ELR (cell line): ENCODE results near the gene USF3.
A peak's percentile ranks its signal among the peaks of the same experiment; 100 is the strongest.

Source experiments
- DNase-seq: peaks from one replicate; pipeline ENCODE4 v3.0.0-alpha.2; 2015; ENCODE audit warnings: low read depth

The USF3 gene, protein sequence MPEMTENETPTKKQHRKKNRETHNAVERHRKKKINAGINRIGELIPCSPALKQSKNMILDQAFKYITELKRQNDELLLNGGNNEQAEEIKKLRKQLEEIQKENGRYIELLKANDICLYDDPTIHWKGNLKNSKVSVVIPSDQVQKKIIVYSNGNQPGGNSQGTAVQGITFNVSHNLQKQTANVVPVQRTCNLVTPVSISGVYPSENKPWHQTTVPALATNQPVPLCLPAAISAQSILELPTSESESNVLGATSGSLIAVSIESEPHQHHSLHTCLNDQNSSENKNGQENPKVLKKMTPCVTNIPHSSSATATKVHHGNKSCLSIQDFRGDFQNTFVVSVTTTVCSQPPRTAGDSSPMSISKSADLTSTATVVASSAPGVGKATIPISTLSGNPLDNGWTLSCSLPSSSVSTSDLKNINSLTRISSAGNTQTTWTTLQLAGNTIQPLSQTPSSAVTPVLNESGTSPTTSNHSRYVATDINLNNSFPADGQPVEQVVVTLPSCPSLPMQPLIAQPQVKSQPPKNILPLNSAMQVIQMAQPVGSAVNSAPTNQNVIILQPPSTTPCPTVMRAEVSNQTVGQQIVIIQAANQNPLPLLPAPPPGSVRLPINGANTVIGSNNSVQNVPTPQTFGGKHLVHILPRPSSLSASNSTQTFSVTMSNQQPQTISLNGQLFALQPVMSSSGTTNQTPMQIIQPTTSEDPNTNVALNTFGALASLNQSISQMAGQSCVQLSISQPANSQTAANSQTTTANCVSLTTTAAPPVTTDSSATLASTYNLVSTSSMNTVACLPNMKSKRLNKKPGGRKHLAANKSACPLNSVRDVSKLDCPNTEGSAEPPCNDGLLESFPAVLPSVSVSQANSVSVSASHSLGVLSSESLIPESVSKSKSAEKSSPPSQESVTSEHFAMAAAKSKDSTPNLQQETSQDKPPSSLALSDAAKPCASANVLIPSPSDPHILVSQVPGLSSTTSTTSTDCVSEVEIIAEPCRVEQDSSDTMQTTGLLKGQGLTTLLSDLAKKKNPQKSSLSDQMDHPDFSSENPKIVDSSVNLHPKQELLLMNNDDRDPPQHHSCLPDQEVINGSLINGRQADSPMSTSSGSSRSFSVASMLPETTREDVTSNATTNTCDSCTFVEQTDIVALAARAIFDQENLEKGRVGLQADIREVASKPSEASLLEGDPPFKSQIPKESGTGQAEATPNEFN (N-terminal part only)

DNA sequence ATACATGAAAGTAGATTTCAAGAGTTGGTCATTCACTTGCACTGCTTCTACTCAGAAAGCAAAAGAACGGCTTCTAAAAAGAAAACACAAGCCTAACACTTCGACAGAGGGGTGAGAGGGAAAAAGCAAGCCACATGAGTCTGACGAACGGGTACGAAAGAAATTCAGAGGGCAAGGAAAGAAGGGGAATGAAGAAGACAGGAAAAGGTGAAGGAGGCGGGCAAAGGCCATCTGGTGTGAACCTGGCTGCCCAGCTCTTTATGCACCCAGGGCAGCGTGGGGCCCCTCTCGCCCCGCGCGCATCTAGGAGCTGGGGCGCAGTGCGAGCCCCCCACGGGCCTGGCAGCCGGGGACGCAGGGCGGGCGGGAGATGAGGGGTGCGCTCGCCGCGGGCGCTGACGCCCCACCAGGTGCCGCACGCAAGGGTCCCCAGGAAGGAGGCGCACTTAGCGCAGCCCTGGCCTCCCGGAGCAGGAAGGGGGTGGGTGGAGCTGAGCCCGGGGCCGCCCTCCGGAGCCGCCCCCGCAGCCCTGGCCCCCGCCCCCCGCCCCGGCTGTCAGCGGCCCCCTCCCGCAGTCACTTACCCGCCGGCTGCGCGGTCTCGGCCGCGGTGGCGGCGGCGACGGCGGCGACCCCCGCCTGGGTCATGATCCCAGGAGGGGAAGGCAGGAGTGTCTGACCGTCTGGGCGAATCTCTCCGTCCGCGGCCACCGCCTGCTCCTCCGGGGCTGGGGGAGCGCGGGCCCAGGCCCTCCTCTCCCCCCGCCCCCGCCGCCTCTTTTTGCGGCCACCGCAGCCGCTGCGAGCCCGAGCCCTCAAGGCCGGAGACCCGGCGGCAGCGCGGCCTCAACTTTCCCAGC is at the start of gene USF3:
Gene USF3 (minus strand): TSS at position 857 of the 860 bp plus-strand sequence. CDS start 21,764 bp downstream, outside the sequence.
- peak; percentile 80 for DNase-seq

DNA sequence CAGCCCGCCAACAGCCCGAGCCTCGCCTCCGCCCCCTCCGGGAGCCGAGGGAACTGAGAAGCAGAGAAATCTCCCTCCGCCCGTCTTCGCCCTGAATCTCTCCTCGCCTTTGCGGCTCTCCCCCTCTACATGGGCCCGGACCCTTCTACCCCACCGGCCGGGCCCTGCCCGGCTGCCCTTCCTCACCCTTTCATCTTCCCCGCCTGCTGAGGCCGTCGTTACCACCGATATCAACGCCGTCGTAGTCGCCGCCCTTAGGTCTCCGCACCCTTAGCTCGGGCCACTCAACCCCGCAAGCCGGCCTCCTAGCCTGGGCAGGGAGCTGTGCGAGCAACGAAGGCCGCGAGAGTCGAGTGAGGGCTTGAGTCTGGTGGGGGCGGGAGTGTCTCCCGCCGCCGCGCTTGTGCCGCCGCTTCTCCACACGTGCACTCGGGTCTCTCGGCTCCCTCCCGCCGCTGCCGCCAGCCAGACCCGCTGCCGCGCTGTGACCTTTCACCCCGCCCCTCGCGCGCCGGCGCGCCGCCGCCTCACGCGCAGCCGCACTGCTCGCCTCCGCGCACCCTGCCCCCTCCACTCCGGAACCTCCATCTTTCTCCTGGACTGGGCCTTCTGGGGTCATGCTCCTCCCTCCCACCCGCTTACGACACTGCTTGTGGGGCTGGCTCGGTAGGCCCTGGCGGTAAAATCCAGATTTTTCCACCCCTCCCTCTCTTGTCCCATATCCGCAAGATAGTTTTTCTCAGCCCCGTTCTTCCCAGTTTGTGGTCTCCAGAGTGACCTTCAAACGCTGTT is 49.5 kb upstream of the USF3 start, which contains the start of gene NAA50:
Gene NAA50 (minus strand): TSS at position 494 of the 792 bp plus-strand sequence. CDS start 300 bp downstream, at position 194.
- DNase-seq: peak; percentile 94

DNA sequence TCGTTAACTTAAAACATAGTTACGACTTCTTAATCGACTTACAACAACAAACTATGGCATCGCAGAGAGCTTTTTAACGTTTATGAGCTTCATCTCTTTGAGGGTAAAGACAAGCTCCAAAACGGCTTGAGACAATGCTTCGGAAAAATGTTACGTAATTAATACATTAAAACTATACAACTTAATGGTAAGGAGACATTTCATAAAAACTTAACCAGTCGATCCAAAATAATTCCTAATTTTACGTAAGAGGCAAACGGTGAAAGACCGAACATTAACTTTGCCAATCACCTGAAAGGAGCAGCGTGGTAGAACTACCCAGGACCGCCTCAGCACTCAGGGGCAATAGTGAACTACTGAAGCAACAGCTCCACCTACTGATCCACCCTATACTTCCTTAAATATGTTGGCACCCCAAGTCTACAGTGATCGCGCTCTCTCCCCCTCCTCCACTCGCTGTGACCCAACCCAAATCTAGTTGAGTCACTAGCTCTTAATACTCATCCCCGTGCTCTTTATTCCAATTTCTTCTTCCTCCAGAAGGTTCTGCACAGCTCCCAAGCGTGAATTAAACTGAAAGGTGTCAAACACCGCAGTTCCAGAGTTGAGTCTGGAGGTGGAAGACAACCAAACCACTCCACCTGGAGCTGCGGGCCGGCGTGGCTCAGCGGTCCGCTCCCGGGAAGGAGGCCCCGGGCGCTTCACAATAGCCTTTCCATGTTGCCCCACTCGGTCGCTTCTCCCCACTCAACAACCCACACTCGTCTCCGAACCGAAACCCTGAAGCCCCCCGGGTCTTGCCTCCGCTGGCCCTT is 48.7 kb upstream of the USF3 start:
- DNase-seq: peak; percentile 93

GRCh38 chr3:113743006-113743630 is 46.7 kb upstream of the USF3 start:
- DNase-seq: no peak

- DNase-seq: peak; percentile 40
These were observed 45.2 kb upstream of the USF3 start for GRCh38 chr3:113741620-113742019.

GRCh38 chr3:113741086-113741485 is 44.6 kb upstream of the USF3 start:
- no peak for DNase-seq

GRCh38 chr3:113736548-113737089 is 40.2 kb upstream of the USF3 start:
- peak; percentile 80 for DNase-seq

- DNase-seq: no peak
These were observed 35.3 kb upstream of the USF3 start for GRCh38 chr3:113731694-113732093.

DNA sequence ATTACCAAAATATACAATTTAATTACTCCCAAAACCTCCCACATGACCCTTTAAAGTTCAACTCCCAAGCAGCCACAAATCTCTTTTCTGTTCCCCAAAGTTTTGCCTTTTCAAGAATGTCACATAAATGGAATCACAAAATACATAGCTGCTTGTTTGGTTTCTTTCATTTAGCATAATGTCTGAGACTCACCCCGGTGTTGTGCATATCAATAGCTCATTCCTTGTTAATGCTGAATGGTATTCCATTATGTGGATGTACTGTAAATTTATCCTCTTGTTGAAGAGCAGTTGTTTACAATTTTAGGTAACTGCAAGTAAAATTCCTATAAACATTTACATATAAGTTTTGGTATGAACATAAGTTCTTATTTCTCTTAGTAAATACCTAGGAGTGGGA is 34.1 kb upstream of the USF3 start:
- no peak for DNase-seq

DNA sequence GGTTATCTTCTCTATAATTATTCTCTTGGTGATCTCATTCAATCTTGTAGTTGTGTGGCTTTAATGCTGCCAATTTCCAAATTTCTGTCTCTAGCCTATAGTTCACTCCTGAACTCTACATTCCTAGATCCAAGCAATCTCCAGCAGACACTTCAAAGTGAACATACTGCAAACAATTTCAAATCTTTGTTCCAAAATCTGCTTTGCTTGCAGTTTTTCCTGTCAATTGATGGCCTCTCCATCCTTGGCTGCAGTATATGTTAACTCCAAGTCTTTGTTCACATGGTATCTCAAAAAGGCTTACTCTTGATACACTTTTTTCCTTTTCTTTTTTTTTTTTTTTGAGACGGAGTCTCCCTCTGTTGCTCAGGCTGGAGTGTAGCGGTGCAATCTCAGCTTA is 32.2 kb upstream of the USF3 start:
- no peak for DNase-seq

DNA sequence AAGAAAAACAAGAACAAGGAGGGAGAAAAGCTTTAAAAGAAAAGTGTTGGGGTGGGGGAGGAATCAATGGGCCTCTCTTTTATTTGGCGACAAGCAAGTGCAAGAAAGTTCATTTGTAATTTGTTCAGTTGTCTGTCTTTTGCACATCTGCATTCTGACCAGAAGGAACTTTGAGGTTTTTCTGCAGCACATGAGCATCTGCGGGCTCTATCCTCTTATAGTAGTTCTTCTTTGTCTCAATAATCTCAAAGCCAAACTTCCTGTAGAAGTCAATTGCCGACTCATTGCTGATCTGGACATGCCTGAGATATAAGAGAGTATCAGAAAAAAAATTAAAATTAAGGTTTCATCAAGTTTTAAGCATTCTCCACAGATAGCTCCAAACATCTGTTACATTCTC is 25.2 kb upstream of the USF3 start:
- no peak for DNase-seq

- no peak for DNase-seq
These were observed 23.3 kb upstream of the USF3 start for GRCh38 chr3:113719758-113720157.

- DNase-seq: no peak
These were observed 22.9 kb upstream of the USF3 start for GRCh38 chr3:113719294-113719693.

GRCh38 chr3:113717818-113718217 is 21.4 kb upstream of the USF3 start:
- peak; percentile 32 for DNase-seq

DNA sequence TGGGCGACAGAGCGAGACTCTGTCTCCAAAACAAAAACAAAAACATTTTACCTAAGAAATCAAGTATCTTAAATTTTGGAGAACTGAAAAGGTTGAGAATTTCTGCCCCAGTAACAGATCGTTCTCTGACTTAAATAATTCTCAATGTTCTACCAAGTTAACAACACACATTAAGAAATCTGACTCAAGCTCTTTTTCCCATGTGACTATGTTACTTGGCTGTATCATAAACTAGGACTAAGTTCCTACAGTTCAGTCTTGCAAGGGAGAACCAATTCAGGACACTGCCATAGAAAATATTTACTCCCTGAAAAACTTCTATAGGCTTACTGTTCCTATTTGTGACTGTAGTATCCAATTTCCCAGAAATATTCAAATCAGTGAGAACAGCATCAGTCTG is 20.9 kb upstream of the USF3 start:
- no peak for DNase-seq

GRCh38 chr3:113714702-113715101 is 18.3 kb upstream of the USF3 start:
- DNase-seq: no peak

DNA sequence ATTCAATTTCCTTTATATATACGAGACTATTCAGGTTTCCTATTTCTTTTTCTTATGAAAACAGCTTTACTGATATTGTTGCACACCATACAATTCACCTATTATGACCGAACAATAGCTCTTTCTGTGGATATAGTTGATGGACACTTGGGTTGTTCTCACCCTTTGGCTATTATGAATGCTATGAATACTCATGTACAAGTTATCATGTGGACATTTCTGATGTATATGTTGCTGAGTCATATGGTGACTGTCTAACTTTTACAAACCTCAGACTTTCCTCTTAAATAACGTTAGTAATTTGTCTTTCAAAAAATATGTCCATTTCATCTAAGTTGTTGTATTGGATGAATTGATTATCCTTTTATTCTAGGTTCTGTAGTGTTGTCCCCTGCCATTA is 15.7 kb upstream of the USF3 start:
- DNase-seq: peak; percentile 64

- no peak for DNase-seq
These were observed 11.4 kb upstream of the USF3 start for GRCh38 chr3:113707835-113708234.

DNA sequence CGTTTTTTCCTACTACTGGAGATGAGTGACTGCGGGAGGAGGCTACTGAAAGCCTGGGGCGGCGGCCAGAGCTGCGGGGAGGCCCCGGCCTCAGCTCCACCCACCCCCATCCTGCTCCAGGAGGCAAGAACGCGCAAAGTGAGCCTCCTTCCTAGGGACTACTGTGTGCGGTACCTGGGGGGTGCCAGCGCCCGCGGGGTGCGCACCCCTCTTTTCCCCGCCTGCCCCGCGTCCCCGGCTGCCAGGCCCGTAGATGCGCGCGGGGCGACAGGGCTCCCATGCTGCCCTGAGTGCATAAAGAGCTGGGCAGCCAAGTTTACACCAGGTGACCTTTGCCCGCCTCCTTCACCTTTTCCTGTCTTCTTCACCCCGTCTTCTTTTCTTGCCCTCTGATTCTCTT is 2.5 kb upstream of the USF3 start:
- no peak for DNase-seq
